ENCODE results near the gene DOLPP1. TPM values are rescaled to one million over a fixed set of nuclear protein-coding genes. Genes with fewer than 3 reads are reported as not detected.
"Not testable (repeated sequence)": the region's sequence is repeated elsewhere in the genome, so short reads cannot be mapped to it uniquely, and the experiment has no call there.

The DOLPP1 gene
- total RNA-seq, 4 donors from 2014 or later: 15.7 to 52.4 (median 38.2) TPM

DNA sequence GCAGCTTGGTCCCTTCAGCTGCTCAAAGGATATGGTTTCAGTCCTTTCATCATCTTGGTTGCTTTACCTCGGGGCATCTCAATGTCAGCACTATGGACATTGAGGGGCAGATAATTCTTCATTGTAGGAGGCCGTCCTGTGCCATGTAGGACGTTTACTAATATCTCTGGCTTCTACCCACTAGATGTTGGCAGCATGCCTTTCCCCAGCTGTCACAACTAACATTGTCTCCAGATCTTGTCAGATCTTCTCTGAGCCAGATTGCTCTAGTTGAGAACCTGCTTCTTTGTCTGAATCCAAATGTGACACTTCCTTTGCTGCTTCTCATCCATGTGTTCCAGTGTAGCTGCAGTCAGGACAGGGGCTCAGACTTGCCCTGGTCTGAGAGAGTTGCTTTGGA, 40.6 kb downstream of the DOLPP1 start:
- Histone ChIP-seq H3K4me1 (no peaks in the 10 kb centered on the region), H3K36me3 (peaks cover 0 to 32% (median 10%) of the 10 kb centered on the region in 4 donors), H3K27me3 (no peaks in the 10 kb centered on the region), H3K9me3 (no peaks in the 10 kb centered on the region), H3K4me3 (no peak overlapping the region), H3K27ac (no peak overlapping the region)
- TF ChIP-seq POLR2AphosphoS5 (IDR thresholded peaks at IDR 0.05): no peak
- no peak for TF ChIP-seq POLR2A (IDR thresholded peaks at IDR 0.05)
- TF ChIP-seq, protein P1, sequence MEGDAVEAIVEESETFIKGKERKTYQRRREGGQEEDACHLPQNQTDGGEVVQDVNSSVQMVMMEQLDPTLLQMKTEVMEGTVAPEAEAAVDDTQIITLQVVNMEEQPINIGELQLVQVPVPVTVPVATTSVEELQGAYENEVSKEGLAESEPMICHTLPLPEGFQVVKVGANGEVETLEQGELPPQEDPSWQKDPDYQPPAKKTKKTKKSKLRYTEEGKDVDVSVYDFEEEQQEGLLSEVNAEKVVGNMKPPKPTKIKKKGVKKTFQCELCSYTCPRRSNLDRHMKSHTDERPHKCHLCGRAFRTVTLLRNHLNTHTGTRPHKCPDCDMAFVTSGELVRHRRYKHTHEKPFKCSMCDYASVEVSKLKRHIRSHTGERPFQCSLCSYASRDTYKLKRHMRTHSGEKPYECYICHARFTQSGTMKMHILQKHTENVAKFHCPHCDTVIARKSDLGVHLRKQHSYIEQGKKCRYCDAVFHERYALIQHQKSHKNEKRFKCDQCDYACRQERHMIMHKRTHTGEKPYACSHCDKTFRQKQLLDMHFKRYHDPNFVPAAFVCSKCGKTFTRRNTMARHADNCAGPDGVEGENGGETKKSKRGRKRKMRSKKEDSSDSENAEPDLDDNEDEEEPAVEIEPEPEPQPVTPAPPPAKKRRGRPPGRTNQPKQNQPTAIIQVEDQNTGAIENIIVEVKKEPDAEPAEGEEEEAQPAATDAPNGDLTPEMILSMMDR (IDR thresholded peaks at IDR 0.05): no peak
- no peak for TF ChIP-seq EP300 (IDR thresholded peaks at IDR 0.05; ENCODE audit: low read depth)
- intact Hi-C loops (cut with DNase I; ENCODE audit: low total_unique reads) (no loop called here), in situ Hi-C loops (cut with MboI; ENCODE audit: low pct_ligation_motif_present in 1 of 4, low pct_unique_long_range_greater_than_20kb in 1 of 4, low sequenced_read_pairs in 3 of 4) (no loop called here)
- no peak for DNase-seq
- 50 to 70% methylated on average over 1 to 3 of the region's 3 CpGs for WGBS, 2 donors (ENCODE audit: low coverage in 1 of 2)

GRCh38 chr9:129122133-129122532, 41.2 kb downstream of the DOLPP1 start:
- Histone ChIP-seq H3K27me3 (no peaks in the 10 kb centered on the region), H3K27ac (no peak overlapping the region), H3K4me1 (no peaks in the 10 kb centered on the region), H3K36me3 (peaks cover 0 to 32% (median 10%) of the 10 kb centered on the region in 4 donors), H3K4me3 (no peak overlapping the region), H3K9me3 (no peaks in the 10 kb centered on the region)
- intact Hi-C loops (cut with DNase I; ENCODE audit: low total_unique reads) (no loop called here), in situ Hi-C loops (cut with MboI; ENCODE audit: low pct_ligation_motif_present in 1 of 4, low pct_unique_long_range_greater_than_20kb in 1 of 4, low sequenced_read_pairs in 3 of 4) (no loop called here)
- DNase-seq: no peak
- WGBS, 2 donors (ENCODE audit: low coverage in 1 of 2): 93% methylated on average over 1 of the region's 1 CpG; no CpG with 5 or more reads in 1 of the 2 donors
- no peak for TF ChIP-seq POLR2A (IDR thresholded peaks at IDR 0.05)
- TF ChIP-seq POLR2AphosphoS5 (IDR thresholded peaks at IDR 0.05): no peak
- TF ChIP-seq, protein P1 (IDR thresholded peaks at IDR 0.05): no peak
- TF ChIP-seq EP300 (IDR thresholded peaks at IDR 0.05; ENCODE audit: low read depth): no peak

GRCh38 chr9:129122976-129123375, 42.1 kb downstream of the DOLPP1 start:
- H3K4me1 ChIP-seq; in situ Hi-C loops (cut with MboI; ENCODE audit: low pct_ligation_motif_present in 1 of 4, low pct_unique_long_range_greater_than_20kb in 1 of 4, low sequenced_read_pairs in 3 of 4); intact Hi-C loops (cut with DNase I; ENCODE audit: low total_unique reads); H3K9me3 ChIP-seq; H3K4me3 ChIP-seq; H3K27me3 ChIP-seq; DNase-seq; H3K27ac ChIP-seq: not testable (repeated sequence)
- WGBS, 2 donors (ENCODE audit: low coverage in 1 of 2): 93 to 100% methylated on average over 3 to 15 of the region's 15 CpGs
- H3K36me3 ChIP-seq: peaks cover 0 to 32% (median 10%) of the 10 kb centered on the region in 4 donors

GRCh38 chr9:129124506-129125069, 43.7 kb downstream of the DOLPP1 start:
- TF ChIP-seq EP300 (IDR thresholded peaks at IDR 0.05; ENCODE audit: low read depth) (no peak), POLR2A (IDR thresholded peaks at IDR 0.05) (no peak), POLR2AphosphoS5 (IDR thresholded peaks at IDR 0.05) (no peak)
- TF ChIP-seq, protein P1 (IDR thresholded peaks at IDR 0.05): no peak
- no peak overlapping the region for H3K27ac ChIP-seq
- H3K4me3 ChIP-seq: no peak overlapping the region
- H3K36me3 ChIP-seq: peaks cover 0 to 32% (median 10%) of the 10 kb centered on the region in 4 donors
- no peaks in the 10 kb centered on the region for H3K27me3 ChIP-seq
- intact Hi-C loops (cut with DNase I; ENCODE audit: low total_unique reads): no loop called here
- H3K4me1 ChIP-seq: no peaks in the 10 kb centered on the region
- 50 to 69% methylated on average over 2 to 3 of the region's 3 CpGs for WGBS, 2 donors (ENCODE audit: low coverage in 1 of 2)
- in situ Hi-C loops (cut with MboI; ENCODE audit: low pct_ligation_motif_present in 1 of 4, low pct_unique_long_range_greater_than_20kb in 1 of 4, low sequenced_read_pairs in 3 of 4): loop anchor here in 2 of 4 donors (25.0 kb wide), 1 partner anchor 663 kb away; no protein-coding TSS in a partner anchor
- no peaks in the 10 kb centered on the region for H3K9me3 ChIP-seq
- no peak for DNase-seq

All from transverse colon (tissue), 4 donors.